Ishikawa (cell line): ENCODE measurements around the gene OTUD3.

Source experiments
- CEBPB ChIP-seq: IDR thresholded peaks from 2 replicates; pipeline ENCODE4 v1.6.1; 2012
- CREB1 ChIP-seq: IDR thresholded peaks from 2 replicates; pipeline ENCODE4 v1.6.1; 2012; ENCODE audit warnings: low read depth
- EGR1 ChIP-seq: IDR thresholded peaks from 2 replicates; pipeline ENCODE4 v1.6.1; 2012
- EP300 ChIP-seq: IDR thresholded peaks from 2 replicates; pipeline ENCODE4 v1.6.1; 2012; ENCODE audit warnings: borderline replicate concordance
- FOXM1 ChIP-seq: IDR thresholded peaks from 2 replicates; pipeline ENCODE4 v1.6.1; 2012; ENCODE audit warnings: low read depth, borderline replicate concordance
- NFIC ChIP-seq: IDR thresholded peaks from 2 replicates; pipeline ENCODE4 v1.6.1; 2012
- RAD21 ChIP-seq: IDR thresholded peaks from 2 replicates; pipeline ENCODE4 v1.6.1; 2012; ENCODE audit warnings: low read depth
- REST ChIP-seq: IDR thresholded peaks from 2 replicates; pipeline ENCODE4 v1.6.1; 2012; ENCODE audit warnings: low read depth, mild to moderate bottlenecking
- TAF1 ChIP-seq: IDR thresholded peaks from 2 replicates; pipeline ENCODE4 v1.6.1; 2012; ENCODE audit warnings: low read depth, mild to moderate bottlenecking
- TCF12 ChIP-seq: IDR thresholded peaks from 2 replicates; pipeline ENCODE4 v1.6.1; 2012; ENCODE audit warnings: low read depth
- TEAD4 ChIP-seq: IDR thresholded peaks from 2 replicates; pipeline ENCODE4 v1.6.1; 2012
- USF1 ChIP-seq: IDR thresholded peaks from 2 replicates; pipeline ENCODE4 v1.6.1; 2012
- YY1 ChIP-seq: IDR thresholded peaks from 2 replicates; pipeline ENCODE4 v1.6.1; 2012; ENCODE audit warnings: low read depth
- ZBTB7A ChIP-seq: IDR thresholded peaks from 2 replicates; pipeline ENCODE4 v1.6.1; 2012; ENCODE audit warnings: low read depth
- TF ChIP-seq, protein P1 (sequence below): IDR thresholded peaks from 2 replicates; pipeline ENCODE4 v1.6.1; 2012

The OTUD3 gene

GRCh38 chr1:19932866-19933265 lies 50.7 kb downstream of the OTUD3 start:
- TF ChIP-seq CREB1 (no peak), CEBPB (no peak), EGR1 (no peak), TEAD4 (no peak), FOXM1 (no peak), EP300 (no peak), ZBTB7A (no peak), TCF12 (no peak), TAF1 (no peak), YY1 (no peak)
- TF ChIP-seq, protein P1, sequence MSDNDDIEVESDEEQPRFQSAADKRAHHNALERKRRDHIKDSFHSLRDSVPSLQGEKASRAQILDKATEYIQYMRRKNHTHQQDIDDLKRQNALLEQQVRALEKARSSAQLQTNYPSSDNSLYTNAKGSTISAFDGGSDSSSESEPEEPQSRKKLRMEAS: no peak

- no peak for TF ChIP-seq TCF12
- no peak for TF ChIP-seq EP300
- no peak for TF ChIP-seq FOXM1
- no peak for TF ChIP-seq TEAD4
- TF ChIP-seq ZBTB7A: no peak
- no peak for TF ChIP-seq NFIC
- TF ChIP-seq USF1: no peak
- TF ChIP-seq RAD21: no peak
- no peak for TF ChIP-seq YY1
- no peak for TF ChIP-seq REST
- TF ChIP-seq CEBPB: no peak
These were observed 52.1 kb downstream of the OTUD3 start for GRCh38 chr1:19934336-19934735.

GRCh38 chr1:19936061-19936750 lies 54.0 kb downstream of the OTUD3 start:
- TF ChIP-seq TCF12 (no peak), CREB1 (no peak), RAD21 (no peak), EGR1 (no peak), REST (no peak), NFIC (no peak), CEBPB (no peak), ZBTB7A (no peak)
- TF ChIP-seq, protein P1: no peak

DNA sequence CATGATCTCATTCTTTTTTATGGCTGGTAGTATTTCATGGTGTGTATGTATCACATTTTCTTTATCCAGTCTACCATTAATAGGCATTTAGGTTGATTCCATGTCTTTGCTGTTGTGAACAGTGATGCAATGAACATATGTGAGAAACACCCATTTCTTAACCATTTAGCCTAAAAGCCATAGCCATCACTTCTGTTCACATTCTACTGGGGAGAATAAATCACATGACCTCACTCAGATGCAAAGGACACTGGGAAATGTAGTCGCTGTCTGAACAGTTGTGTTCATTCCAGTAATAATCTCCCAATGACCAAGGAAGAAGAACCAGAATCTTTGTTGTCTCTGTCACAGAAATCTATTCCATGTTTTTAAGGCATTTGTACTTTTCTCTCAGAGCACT lies 56.3 kb downstream of the OTUD3 start:
- TF ChIP-seq USF1: peak; percentile 84
- TF ChIP-seq EP300: no peak

DNA sequence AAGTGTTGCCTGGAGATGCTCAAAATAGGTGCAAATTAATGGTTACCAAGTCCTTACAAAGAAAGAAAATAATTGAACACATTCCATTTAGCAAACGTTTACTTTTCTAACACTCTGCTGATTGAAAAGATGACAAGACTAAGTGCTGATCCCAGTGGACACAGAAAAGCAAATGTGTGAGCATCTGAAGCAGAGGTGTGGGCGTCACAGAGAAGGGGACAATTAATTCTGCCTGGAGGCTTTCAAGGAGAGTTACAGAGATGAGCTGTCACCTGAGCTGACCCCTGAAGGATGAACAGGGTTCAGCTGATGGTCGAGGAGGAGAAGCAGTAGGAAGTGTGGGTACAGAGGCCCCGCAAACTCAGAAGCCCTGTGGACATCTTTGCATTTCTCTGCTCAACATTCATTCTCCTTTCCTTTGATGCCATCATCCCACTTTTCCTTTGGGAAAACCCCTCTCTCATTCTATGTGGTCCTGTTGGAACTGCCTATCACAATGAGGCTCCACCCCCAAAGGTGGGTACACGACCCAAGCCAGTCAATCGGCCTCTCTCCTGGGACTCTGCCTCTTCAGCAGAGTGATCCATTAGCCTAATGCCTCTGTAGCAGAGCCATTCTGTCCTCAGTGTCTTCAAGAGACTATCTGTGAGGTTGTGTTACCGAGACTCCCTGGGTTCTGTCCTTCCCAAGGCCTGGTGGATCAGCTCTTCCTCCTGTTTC lies 58.5 kb downstream of the OTUD3 start:
- TF ChIP-seq EGR1 (no peak), NFIC (no peak), ZBTB7A (no peak), YY1 (no peak), TCF12 (no peak), FOXM1 (no peak), TEAD4 (no peak), REST (no peak), TAF1 (no peak), CREB1 (no peak), EP300 (no peak), USF1 (no peak), CEBPB (no peak), RAD21 (no peak)
- TF ChIP-seq, protein P1: no peak
